Left renal pelvis (tissue), 4 donors: Measurements from ENCODE around the gene MBNL1. TPM values are rescaled to one million over a fixed set of nuclear protein-coding genes. Genes with fewer than 3 reads are reported as not detected.

Source experiments
- DNase-seq, 4 donors: peaks; one replicate each; pipeline ENCODE4 v3.0.0-alpha.2; 2013; ENCODE audit warnings: low read depth in 4 of 4, low spot score in 3 of 4
- polyA plus RNA-seq, 4 donors: library from polyadenylated mRNA; unstranded; fragments of 120-200 nt; gene quantifications; one replicate each; pipeline ENCODE4 v1.2.1, GENCODE V29; 2013; ENCODE audit not compliant: insufficient read length in 4 of 4

The MBNL1 gene, protein sequence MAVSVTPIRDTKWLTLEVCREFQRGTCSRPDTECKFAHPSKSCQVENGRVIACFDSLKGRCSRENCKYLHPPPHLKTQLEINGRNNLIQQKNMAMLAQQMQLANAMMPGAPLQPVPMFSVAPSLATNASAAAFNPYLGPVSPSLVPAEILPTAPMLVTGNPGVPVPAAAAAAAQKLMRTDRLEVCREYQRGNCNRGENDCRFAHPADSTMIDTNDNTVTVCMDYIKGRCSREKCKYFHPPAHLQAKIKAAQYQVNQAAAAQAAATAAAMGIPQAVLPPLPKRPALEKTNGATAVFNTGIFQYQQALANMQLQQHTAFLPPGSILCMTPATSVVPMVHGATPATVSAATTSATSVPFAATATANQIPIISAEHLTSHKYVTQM
- polyA plus RNA-seq, result 10 to 100 TPM; 48.3 to 62.7 (median 55.5) TPM

DNA sequence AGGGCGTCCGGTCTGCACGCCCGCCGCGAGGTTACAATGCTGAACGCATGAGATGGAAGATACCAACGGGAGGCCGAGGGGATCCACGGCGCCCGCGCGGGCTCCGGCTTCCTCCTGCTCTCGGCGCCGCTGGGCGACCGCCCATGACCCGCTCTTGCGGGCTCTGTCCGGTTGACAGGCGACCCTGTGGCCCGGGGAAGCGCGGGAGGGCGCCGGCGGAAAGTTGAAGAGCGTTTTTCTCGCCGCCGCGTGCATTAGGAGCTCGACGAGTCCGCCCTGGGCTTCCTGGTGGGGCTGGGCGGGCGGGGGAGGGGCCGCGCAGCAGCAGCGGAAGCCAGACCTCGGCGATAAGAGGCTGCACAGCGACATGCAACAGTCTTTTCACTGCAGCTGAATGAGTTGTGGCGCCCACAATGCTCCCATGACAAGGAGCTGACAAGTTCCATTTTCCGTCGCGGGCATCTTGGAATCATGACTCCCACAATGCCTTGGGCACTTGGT, at the start of gene MBNL1:
MBNL1 (plus strand) TSS at position 375 of the 501 bp plus-strand sequence. CDS start 31,265 bp downstream, outside the sequence.
- peak; percentile 64 to 79 (median 70) for DNase-seq

DNA sequence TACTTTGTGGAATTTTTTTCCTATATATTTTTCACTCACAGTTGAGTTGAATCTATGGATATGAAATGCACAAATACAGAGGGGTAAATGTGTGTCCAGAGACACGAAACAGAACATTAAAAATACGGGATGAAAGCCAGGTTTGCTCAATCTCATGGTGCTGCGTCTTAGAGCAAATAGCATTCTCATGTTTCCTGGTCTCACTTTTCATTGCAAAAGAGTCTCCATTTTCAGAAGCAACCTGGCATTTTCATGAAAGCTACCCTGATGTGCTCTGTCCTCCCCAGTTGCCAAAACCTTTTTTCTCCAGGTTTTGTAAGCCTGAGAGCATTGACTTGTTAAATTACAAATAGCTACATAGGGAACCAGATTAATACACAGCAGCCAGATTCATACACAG, 49.5 kb upstream of the MBNL1 start:
- no peak for DNase-seq

DNA sequence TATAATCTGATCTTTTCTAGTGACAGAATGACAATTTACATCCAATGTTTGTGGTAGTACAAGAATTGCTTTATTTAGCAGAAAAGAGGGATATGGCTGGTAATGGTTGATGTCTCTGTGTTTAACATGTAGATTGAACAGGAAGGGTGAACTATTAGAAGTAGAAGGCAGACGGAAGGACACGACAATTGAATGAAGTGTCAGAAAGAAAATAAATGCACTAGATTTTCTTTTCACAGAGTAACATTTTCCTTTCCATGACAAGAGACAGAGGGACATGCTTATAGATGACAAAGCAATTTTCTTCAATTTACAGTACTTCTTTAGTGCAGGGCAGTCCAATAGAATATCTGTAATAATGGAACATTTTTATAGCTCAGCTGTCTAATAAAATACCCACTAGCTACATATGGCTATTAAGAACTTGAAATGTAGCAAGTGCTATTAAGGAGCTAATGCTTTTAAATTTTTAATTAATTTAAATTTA, 48.9 kb upstream of the MBNL1 start:
- DNase-seq, result no peak

DNA sequence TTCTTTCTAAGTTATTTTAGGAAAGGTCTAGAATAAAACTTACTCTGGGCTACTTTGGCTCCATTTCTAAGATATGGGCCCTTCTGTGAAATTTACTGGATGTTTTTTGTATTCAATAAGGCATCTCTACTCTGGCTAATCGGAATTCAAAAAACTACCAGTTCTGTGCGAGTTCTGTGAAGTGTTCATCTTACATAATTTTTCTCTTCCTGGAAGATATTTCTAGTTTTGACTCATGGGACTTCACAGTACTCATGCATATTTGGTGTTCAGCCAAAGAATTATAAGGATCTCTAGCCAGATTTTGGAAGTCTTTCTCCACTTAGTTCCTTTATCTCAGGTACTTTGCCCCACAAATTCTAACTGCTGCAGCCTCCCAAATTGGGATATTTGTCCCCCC, 46.4 kb upstream of the MBNL1 start:
- DNase-seq, result no peak

DNA sequence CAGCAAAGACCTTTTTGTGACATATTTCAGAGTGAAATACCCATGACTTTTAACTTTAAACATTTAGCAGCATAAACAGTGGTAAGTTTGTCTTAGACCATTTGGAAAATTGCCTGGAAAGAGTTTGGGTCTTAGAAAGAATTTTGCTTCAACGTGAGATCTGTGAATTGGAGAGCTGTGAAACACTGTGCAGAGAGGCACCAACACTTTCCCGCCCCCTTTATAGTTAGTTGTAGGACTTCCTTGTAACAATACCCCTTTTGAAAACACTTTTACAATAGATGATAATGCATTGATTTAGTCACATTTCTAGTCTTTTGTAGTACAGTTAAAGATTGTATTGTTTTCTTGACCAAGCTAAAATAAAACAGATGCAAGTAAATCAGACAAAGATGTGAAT, 43.5 kb upstream of the MBNL1 start:
- no peak for DNase-seq

DNA sequence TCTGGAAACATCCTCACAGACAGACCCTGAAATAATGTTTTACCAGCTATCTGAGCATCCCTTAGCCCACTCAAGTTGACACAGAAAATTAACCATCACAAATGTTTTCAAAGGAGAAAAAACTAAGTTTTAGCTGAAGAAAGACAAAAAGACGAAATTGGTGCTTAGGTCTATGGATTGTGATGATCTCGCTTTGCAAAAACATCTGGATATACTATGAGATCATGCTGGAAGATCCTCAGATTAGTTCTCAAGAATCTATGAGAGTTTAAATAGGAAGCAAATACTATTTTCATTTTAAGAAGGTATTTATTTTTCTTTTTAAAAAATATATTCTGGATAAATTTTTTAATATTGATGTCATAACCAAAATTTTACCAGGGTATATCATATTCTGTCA, 42.6 kb upstream of the MBNL1 start:
- no peak for DNase-seq

DNA sequence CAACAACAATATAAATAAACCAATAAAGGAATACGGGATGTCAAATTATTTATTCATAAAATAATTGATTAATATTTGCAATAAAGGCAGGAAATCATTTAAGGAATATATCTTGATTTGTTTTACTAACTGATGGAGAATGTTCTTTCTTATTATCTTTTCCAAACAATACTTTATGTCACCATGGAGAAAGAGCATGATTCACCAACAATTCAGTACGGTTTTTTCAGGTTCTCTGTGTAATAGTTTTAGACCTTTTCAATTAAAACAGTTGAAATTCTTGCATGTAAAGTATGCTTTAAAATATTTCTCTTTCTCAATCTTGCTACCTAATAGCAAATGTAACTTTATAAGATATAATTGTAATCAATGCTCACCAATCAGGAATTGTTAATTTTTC, 41.7 kb upstream of the MBNL1 start:
- no peak for DNase-seq

DNA sequence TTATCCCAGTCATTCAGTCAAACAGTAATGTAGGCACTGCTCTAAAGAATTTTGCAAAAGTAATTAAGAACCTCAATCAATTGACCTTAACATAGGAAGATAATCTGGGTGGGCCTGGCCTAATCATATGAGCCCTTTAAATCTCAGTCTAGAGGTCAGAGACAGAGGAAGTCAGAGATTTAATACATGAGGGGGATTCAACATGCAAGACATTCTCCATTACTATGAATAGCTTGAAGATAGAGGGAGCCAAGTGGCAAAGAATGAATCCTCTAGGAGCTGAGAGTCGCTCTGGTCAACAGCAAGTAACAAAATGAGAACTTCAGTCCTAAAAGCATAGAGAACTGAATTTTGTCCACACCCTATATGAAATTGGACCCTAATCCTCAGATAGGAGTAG, 39.0 kb upstream of the MBNL1 start:
- DNase-seq, result no peak

DNA sequence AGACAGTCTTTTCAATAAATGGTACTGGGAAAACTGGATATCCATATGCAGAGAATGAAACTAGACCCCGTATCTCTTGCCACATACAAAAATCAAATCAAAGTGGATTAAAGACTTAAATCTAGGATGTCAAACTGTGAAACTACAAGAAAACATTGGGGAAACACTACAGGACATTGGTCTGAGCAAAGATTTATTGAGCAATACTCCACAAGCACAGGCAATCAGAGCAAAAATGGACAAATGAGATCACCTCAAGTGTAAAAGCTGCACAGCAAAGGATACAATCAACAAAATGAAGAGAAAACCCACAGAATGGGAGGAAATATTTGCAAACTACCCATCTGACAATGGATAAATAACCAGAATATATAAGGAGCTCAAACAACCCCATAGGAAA, 38.4 kb upstream of the MBNL1 start:
- DNase-seq, result no peak

DNA sequence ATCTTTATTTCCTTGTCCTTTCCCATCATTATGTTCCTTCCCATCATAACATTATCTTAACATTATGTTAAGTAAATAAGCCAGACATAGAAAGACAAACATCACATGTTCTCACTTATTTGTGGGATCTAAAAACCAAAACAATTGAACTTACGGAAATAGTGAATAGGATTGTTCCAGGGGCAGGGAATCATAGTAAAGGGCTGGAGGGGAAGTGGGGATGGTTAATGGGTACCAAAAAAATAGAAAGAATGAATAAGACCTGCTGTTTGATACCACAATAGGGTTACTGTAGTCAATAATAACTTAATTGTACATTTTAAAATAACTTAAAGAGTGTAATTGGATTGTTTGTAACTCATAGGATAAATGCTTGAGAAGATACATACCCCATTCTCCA, 36.7 kb upstream of the MBNL1 start:
- no peak for DNase-seq

DNA sequence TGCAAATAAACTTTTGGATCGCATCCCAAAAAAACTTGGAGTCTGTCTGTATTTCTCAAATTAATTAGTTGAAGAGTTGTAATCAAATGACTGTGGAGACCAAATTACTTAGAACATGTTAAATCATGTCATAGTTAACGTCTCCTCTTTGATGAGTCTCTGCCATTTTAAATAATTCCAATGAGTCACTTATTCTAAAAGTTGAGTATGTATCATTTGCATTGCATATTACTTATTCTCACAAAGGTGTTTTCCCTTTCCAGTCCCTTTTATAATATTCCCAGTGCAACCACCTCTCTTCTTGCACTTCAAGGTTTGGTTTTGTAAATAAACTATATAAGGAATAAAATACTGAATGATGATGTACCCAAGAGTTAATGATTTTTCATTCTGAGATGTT, 36.0 kb upstream of the MBNL1 start:
- no peak for DNase-seq

DNA sequence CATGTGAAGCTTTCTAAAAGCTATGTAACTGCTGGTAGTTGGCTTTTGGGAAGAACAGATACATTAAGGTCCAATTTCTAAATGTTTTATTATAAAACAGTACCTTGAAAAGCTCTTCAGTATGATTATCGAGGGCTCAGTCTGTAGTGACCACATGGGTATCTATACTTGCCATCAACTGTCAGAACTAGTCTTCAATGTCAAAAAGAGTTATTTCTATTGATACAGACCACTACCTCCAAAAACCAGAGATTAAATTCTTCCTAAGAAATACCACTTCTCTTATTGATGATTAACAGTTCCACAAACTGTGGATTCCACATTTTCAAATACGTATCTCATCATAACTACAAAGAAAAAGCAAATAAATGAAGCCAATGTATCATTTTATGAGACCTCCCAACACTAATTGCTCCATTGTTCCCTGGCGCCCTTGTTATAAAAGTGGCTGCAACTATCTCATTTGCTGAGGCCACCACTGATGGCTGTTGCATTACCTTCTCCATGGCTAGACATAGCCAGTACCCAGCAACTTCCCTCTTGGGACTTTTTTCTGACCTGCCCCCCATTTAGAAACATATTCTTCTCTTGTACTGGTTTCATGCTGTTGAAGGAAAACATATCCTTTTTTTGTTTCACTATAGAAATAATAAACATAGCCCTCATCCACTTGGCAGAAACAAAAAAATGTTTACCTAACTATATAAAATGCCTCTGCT, 33.9 kb upstream of the MBNL1 start:
- no peak for DNase-seq

DNA sequence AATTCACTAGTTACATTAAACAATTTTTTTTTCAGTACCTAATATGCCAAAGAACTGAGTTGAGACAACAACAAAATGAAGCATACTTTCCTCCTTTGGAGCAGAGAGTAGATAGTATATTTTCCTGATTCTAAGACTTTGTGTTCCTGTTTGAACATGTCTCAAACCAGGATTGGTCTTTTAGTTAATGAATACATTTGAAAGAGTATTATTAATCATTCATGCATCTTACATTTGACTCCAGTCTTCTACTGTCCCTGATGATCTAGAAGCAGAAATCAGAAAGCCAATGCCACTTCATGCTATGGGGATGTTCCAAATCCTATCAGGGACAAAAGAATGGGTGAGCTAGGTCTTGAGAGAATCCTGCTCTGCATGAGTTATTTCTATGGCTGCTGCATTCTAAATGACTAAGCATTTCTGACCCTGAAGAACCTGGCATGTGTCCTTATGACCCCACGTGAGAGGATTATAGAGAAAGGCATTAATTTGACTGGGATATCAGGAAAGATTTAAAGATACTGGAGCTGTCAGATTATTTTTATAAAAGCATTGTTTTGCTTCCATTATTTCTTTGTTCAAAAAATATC, 32.9 kb upstream of the MBNL1 start:
- DNase-seq, result no peak

DNA sequence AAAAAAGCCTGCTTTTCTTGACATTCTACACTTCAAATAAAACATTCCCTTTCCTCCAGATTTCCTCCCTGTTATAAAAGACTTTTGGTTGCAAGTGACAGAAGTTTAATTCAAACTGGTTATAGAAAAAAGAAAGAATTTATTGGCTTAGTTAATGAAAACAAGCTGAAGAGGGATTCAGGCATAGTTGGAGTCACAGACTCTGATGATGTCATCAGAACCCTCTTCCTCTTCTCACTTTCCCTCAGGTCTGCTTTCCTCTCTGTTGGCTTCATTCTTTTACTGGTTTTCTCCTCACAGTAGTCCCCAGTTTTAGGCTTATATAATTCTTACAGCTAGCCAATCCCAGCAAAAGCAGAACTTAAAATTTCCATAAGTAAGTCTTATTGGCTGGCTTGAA, 32.0 kb upstream of the MBNL1 start:
- no peak for DNase-seq

DNA sequence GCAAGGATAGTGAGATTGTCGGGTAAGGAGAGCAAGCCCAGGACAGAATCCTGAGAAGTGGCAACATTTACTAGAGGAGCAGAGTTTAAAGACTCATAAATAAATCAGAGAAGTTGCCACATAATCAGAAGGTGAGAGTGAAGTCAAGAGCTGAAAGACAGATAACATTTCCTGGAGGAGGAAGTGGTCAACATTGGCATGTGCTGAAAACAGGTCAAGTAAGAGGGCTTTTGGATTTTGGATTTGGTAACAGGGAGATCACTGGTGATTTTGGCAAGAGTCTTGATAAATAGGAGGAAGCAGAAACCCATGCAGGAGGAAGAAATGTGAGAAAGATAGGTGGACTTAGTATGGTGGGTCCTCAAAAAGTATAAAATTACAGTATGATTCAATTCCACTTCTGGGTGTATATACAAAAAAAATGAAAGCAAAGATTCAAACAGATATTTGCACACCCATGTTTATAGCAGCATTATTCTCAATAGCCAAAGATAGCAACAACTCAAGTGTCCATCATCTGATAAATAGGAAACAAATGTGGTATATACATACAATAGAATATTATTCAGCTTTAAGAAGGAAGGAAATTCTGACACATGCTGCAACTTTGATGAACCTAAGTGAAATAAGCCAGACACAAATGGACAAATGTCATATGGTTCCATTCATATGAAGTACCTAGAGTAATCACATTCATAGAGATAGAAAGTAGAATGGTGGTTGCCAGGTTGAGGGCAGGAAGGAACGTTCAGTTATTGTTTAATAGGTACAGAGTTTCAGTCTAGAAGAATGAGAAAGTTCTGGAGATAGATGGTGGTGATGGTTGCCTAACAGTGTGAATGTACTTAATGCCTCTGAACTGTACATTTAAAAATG, 27.3 kb upstream of the MBNL1 start:
- DNase-seq, result no peak

DNA sequence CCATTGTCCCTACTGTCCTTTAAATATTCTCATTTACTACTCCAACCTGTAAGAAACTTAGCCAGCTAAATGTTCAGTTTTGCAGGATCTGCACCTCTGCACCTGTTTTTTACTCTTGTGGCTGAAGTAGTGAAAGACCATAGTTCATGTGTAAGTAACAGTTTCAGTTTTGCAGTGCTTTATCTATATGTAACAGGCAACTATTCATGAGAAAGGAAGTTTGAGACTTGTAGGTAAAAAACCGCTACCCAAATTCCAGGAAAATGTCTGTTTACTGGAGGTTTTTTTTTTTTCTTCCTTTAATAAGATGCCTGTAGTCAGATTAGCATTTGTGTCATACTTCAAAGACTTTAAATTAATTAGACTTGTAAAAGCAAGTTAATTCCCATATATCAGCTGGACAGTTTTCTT, 25.4 kb upstream of the MBNL1 start:
- DNase-seq, result no peak

DNA sequence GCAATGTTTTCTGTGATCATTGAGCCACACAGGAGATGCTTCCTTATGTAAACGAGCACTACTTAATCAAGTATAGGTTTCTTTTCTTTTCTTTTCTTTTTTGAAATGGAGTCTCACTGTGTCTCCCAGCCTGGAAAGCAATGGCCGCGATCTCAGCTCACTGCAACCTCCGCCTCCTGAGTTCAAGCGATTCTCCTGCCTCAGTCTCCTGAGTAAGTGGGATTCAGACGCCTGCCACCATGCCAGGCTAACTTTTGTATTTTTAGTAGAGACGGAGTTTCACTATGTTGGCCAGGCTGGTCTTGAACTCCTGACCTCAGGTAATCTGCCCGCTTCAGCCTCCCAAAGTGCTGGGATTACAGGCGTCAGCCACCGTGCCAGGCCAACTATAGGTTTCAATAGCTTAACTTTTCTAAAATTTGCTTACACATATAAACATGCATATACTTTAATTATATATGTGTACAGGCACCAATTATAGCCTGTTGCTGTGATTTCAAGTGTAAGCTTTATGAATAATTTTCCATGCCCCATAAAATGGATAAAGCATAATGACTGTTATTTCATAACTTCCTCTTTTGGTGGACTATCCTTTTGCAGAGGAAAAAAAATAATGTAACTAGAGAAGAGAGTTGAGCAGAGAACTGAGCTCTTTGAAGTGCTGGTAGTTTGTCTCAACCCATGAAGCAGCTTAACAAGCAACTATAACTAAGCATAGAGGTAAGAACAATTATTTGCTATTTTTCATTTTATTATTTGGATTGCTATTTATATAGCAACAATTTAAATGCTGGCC, 24.8 kb upstream of the MBNL1 start:
- no peak for DNase-seq

DNA sequence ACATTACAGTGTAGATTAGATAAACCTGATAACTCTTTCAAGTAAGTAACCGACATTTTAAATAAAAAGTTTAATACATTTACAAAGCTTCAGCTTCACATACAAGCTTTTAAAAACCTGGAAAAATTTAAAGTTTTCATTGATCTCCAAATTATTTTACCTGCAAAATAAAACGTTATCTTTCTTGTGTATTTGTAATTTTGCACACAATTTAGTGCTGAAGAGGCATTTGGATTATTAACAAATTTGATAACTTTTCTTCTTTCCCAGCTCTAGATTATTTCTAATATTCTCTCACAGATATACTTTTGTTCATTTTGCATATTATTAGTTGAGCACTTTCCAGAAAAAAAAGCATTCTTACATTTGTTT, 24.2 kb upstream of the MBNL1 start:
- DNase-seq, result no peak

DNA sequence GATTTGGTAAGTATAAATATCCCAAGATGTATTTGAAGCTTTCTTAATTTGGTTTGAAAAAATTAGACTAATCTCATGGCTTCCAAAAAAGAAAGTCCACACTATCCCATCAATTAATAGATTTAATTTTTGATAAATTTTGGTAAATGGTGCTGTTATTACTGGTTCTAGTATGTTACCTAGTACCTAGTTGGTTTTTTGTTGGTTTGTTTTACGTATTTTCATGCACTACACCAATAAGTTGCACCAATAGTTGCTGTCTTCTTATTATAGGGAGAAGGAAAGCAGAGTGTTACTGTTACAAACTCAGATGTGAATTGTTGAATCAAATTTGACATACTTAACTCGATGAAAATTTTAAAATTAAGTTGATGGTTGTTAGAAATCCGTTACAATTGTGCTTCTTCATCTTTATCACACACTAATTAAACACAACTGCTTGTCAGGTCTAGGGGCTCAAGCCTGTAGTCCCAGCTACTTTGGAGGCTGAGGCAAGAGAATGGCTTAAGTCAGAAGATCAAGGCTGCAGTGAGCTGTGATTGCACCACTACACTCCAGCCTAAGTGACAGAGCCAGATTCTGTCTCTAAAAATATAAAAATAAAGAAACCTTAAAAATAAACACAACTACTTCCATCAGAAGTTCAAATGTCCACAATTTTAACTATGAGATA, 23.1 kb upstream of the MBNL1 start:
- no peak for DNase-seq
